HepG2 (cell line): ENCODE results near the gene KRTAP5-9. TPM values are rescaled to one million over a fixed set of nuclear protein-coding genes. Genes with fewer than 3 reads are reported as not detected.
A peak's percentile ranks its signal among the peaks of the same experiment; 100 is the strongest.
"Not testable (repeated sequence)": the region's sequence is repeated elsewhere in the genome, so short reads cannot be mapped to it uniquely, and the experiment has no call there.

Experiments
- ATAC-seq: fragments of 200-7000 bp; cut with Tn5 transposase; 3 replicates; pipeline ENCODE4 v1.9.1; 2020; ENCODE audit warnings: mild to moderate bottlenecking, moderate library complexity
- BruUV-seq: library from RNA; stranded (reverse); fragments of 400-500 nt; replicated peaks from 2 replicates; lab custom pipeline; 2021; lab: Mats Ljungman, UMichigan
- CTCF ChIA-PET: fragments of 300-600 bp; formaldehyde crosslinking; extraction: SDS; loops from one replicate; lab custom pipeline; 2021; ENCODE audit warnings: low total read pairs, inconsistent platforms, low intra/inter-chr PET ratio; lab: Yijun Ruan, JAX
- POLR2A ChIA-PET: fragments of 350-600 bp; sonication (Branson Sonifier 250); formaldehyde crosslinking; loops from one replicate; lab custom pipeline; 2020; ENCODE audit warnings: antibody characterized with exemption, inconsistent platforms; lab: Yijun Ruan, JAX
- DNase-seq: peaks from one replicate; pipeline ENCODE4 v3.0.0-alpha.2; 2015; ENCODE audit warnings: low spot score
- FAIRE-seq: peaks from 3 replicates; lab custom pipeline; 2011; peaks lifted over from hg19 to GRCh38; lab: Jason Lieb, UNC
- H2AFZ ChIP-seq: one replicate; pipeline ENCODE4 v1.6.1; 2011; ENCODE audit warnings: low read length, inconsistent platforms
- H3K27ac ChIP-seq: fragments of 300-600 bp; 3 replicates; pipeline ENCODE4 v1.8.0; 2011; ENCODE audit warnings: mixed run types, mild to moderate bottlenecking, mixed read lengths, low read length, inconsistent platforms; ENCODE audit not compliant: insufficient read depth; ENCODE audit errors: extremely low read length
- H3K27me3 ChIP-seq, 2 experiments: fragments of 200-600 bp in 1 of 2; 2 replicates in 1 of 2; 3 replicates in 1 of 2; pipeline versions ENCODE4 v1.6.0 to v1.8.0; 2011; ENCODE audit warnings: low read length in 2 of 2, mild to moderate bottlenecking in 2 of 2, moderate library complexity in 2 of 2, inconsistent platforms in 1 of 2; ENCODE audit not compliant: insufficient read depth in 2 of 2, control insufficient read depth in 1 of 2
- H3K36me3 ChIP-seq, 2 experiments: fragments of 200-600 bp in 1 of 2; replicated peaks in 1 of 2; 2 replicates in 1 of 2; 3 replicates in 1 of 2; pipeline versions ENCODE4 v1.5.1 to v1.8.0; 2011; ENCODE audit warnings: low read length in 2 of 2, inconsistent platforms in 1 of 2; ENCODE audit not compliant: insufficient read depth in 2 of 2, control insufficient read depth in 1 of 2
- H3K4me1 ChIP-seq: 2 replicates; pipeline ENCODE4 v1.5.1; 2012; ENCODE audit warnings: low read length, inconsistent platforms; ENCODE audit not compliant: insufficient read depth
- H3K4me2 ChIP-seq: 2 replicates; pipeline ENCODE4 v1.6.0; 2011; ENCODE audit warnings: low read depth, low read length, inconsistent platforms
- H3K4me3 ChIP-seq, 3 experiments: fragments of 200-600 bp in 1 of 3; sonication (generic), shearing (Covaris generic) in 1 of 3; replicated peaks in 1 of 3; 2 replicates each; pipeline ENCODE4 v1.5.1; 2011 to 2016; ENCODE audit warnings: low read length in 3 of 3, inconsistent platforms in 2 of 3, low read depth in 2 of 3, mild to moderate bottlenecking in 2 of 3, control low read depth in 1 of 3, mixed read lengths in 1 of 3; ENCODE audit not compliant: insufficient read depth in 1 of 3
- H3K79me2 ChIP-seq: one replicate; pipeline ENCODE4 v1.6.1; 2011; ENCODE audit warnings: low read length, inconsistent platforms; ENCODE audit not compliant: insufficient read depth
- H3K9ac ChIP-seq: 2 replicates; pipeline ENCODE4 v1.6.0; 2011; ENCODE audit warnings: mild to moderate bottlenecking, low read depth, low read length, inconsistent platforms; ENCODE audit not compliant: insufficient read depth
- H3K9me3 ChIP-seq: 2 replicates; pipeline ENCODE4 v1.5.1; 2012; ENCODE audit warnings: mild to moderate bottlenecking, low read length
- H4K20me1 ChIP-seq: 2 replicates; pipeline ENCODE4 v1.6.0; 2011; ENCODE audit warnings: inconsistent platforms, mild to moderate bottlenecking, low read length, moderate library complexity; ENCODE audit not compliant: insufficient read depth
- CTCF ChIP-seq: sonication (generic); formaldehyde crosslinking; IDR thresholded peaks from 2 replicates; pipeline ENCODE4 v1.5.0; 2020; ENCODE audit warnings: mild to moderate bottlenecking, missing genetic modification reagents, moderate library complexity
- EHMT2 ChIP-seq: fragments of 200-600 bp; sonication (generic); IDR thresholded peaks from 2 replicates; pipeline ENCODE4 v1.7.0; 2017; ENCODE audit warnings: antibody characterized with exemption, low read depth, low read length, borderline replicate concordance
- FOSL2 ChIP-seq: sonication (generic); formaldehyde crosslinking; IDR thresholded peaks from 2 replicates; pipeline ENCODE4 v1.4.0; 2020; ENCODE audit warnings: missing genetic modification reagents
- RELA ChIP-seq: sonication (generic); formaldehyde crosslinking; IDR thresholded peaks from 2 replicates; pipeline ENCODE4 v1.4.0; 2020; ENCODE audit warnings: missing genetic modification reagents
- STAG1 ChIP-seq: sonication (generic); formaldehyde crosslinking; IDR thresholded peaks from 2 replicates; pipeline ENCODE4 v1.4.0; 2020; ENCODE audit warnings: missing genetic modification reagents
- TFDP1 ChIP-seq: IDR thresholded peaks from 2 replicates; pipeline ENCODE4 v1.6.1; 2016; ENCODE audit warnings: missing compliant biosample characterization, missing genetic modification reagents, borderline replicate concordance
- TFDP2 ChIP-seq: sonication (generic); formaldehyde crosslinking; IDR thresholded peaks from 2 replicates; pipeline ENCODE4 v1.4.0; 2020; ENCODE audit warnings: missing genetic modification reagents
- ZBTB33 ChIP-seq: sonication (generic); formaldehyde crosslinking; IDR thresholded peaks from 2 replicates; pipeline ENCODE4 v1.4.0; 2020; ENCODE audit warnings: missing genetic modification reagents
- ZNF263 ChIP-seq: sonication (generic); formaldehyde crosslinking; IDR thresholded peaks from 2 replicates; pipeline ENCODE4 v1.4.0; 2020; ENCODE audit warnings: missing genetic modification reagents
- WGBS: methylation state at CpG from one replicate; pipeline ENCODE4 v1.1.6; 2017; ENCODE audit warnings: low lambda C conversion rate; 5-methylcytosine and 5-hydroxymethylcytosine counted together
- in situ Hi-C: cut with HindIII; loops from 2 replicates; pipeline ENCODE4 v1.10.0; 2017; ENCODE audit warnings: low pct_unique_long_range_greater_than_20kb; ENCODE audit not compliant: extremely low pct_ligation_motif_present
- intact Hi-C: fragments of 100-400 bp; cut with micrococcal nuclease; formaldehyde crosslinking; loops from one replicate; pipeline ENCODE4 v1.10.0; 2022; ENCODE audit not compliant: unreplicated experiment
- polyA plus RNA-seq, 8 experiments: library from polyadenylated mRNA; depleted of rRNA in 3 of 8; stranded (reverse) in 7 of 8; unstranded in 1 of 8; fragments of >200 nt; fragmentation: Illumina TruSeq in 4 of 8; extraction: Trizol in 4 of 8; gene quantifications; 2 replicates each; pipeline versions ENCODE4 v1.2.1 to v1.2.3, GENCODE V29; 2011 to 2016; ENCODE audit warnings: low read depth in 4 of 8, missing spikeins in 1 of 8, mixed read lengths in 1 of 8; ENCODE audit not compliant: insufficient read depth in 1 of 8
- total RNA-seq, 5 experiments: library from RNA; depleted of rRNA; stranded (reverse); fragments of >200 nt; fragmentation: Illumina TruSeq; extraction: Trizol; gene quantifications; 2 replicates each; pipeline ENCODE4 v1.2.3, GENCODE V29; 2016; ENCODE audit warnings: low read depth in 1 of 5

The KRTAP5-9 gene
- total and polyA plus RNA-seq, 2 of the 13 experiments (the other 11 are each of a cell fraction or from before 2014, with no cell fraction given) = 0.09 TPM; not detected in 1

- POLR2A ChIA-PET = interaction anchor here (1.0 to 1.4 kb wide), 2 partner anchors 9 to 136 kb away, joined by 4 to 5 read pairs; partner anchors contain the start of gene NADSYN1
Measured at GRCh38 chr11:71588822-71589545, 40.8 kb downstream of the KRTAP5-9 start.

More at GRCh38 chr11:71588822-71589545, 40.8 kb downstream of the KRTAP5-9 start:
- H3K4me3 ChIP-seq, FAIRE-seq, H4K20me1 ChIP-seq, H3K9me3 ChIP-seq, ATAC-seq, CTCF ChIA-PET, intact Hi-C loops, H3K36me3 ChIP-seq, H3K27me3 ChIP-seq, BruUV-seq, H3K9ac ChIP-seq, H3K79me2 ChIP-seq, H2AFZ ChIP-seq, in situ Hi-C loops: not testable (repeated sequence)
- Histone ChIP-seq H3K4me1 (peaks cover 30% of the 10 kb centered on the region), H3K4me2 (peak overlapping the region; percentile 57), H3K27ac (peak overlapping the region; percentile 30)
- TF ChIP-seq TFDP2 (CRISPR knock-in tag) (peak; percentile 57), RELA (CRISPR knock-in tag) (peak; percentile 90), ZNF263 (CRISPR knock-in tag) (0 out of 2 replicates have a peak, but pooled peaks have one; percentile 49), FOSL2 (CRISPR knock-in tag) (peak; percentile 76), TFDP1 (CRISPR knock-in tag) (peak; percentile 64; the same call in 1 of the 2 replicates), CTCF (CRISPR knock-in tag) (peak; percentile 66), STAG1 (CRISPR knock-in tag) (peak; percentile 39), ZBTB33 (peak; percentile 56; the same call in 1 of the 2 replicates), EHMT2 (0 out of 2 replicates have a peak, but pooled peaks have one; percentile 1)
- DNase-seq = peak; percentile 27
- WGBS = 27% methylated on average over 10 of the region's 11 CpGs
